ENCODE data around the gene OR7C1.

OR7C1 gene

DNA sequence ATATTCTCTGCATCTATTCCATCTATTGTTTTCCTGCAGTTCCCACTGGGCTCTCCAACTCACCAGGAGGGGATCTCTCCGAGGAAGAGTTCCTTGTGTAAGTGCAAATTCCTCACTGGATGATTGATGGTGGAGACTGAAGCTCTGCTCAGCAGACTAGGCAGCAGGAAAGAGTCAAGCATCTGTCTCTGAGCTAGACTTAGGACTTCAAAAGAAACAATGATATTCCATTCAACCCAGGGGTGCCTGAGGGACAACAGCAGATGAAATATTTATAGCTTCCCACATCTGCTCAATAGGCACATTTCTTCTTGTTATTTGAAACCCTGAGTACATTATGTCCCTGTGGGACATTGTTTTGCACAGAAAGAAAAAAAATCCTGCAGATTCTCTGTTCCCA, at the start of gene OR7C1, which contains the start of gene OR7A5:
OR7C1 (minus strand) TSS at position 175 of the 400 bp plus-strand sequence. CDS start 35,049 bp downstream, outside the sequence.
OR7A5 (minus strand) TSS at position 175 of the 400 bp plus-strand sequence. CDS start 6,944 bp downstream, outside the sequence.
- no peak for TF ChIP-seq POLR2A (IDR thresholded peaks at IDR 0.05; ENCODE audit: low read depth, low read length)
- DNase-seq (ENCODE audit: insufficient read length, low spot score): no peak
- no peak for FAIRE-seq

DNA sequence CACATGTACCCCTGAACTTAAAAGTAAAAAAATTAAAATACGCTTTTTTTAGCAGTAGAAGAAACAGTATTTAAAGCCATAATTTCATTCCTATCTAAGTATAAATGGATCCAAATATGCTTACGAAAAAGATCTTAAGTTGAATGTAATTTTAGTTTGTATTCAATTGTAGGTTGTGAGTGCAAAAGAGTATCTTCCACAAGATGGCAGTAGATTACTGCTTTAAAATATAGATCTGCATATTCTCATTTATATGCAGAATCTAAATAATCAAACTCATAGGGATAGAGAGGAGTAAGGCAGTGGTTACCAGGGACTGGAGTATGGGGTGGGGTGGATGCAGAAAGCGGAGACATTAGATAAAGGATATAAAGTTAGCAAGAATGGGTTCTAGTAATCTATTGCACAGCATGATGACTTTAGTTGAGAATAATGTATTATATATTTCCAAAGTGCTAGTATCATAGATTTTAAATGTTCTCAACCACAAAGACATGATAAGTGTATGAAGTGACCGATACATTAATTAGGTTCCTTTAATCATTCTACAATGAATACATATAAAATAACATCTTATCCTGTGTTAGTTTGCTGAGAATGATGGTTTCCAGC, 36.7 kb upstream of the OR7C1 start:
- DNase-seq (ENCODE audit: insufficient read length, low spot score): no peak
- no peak for TF ChIP-seq POLR2A (IDR thresholded peaks at IDR 0.05; ENCODE audit: low read depth, low read length)
- peak; percentile 33 for FAIRE-seq

DNA sequence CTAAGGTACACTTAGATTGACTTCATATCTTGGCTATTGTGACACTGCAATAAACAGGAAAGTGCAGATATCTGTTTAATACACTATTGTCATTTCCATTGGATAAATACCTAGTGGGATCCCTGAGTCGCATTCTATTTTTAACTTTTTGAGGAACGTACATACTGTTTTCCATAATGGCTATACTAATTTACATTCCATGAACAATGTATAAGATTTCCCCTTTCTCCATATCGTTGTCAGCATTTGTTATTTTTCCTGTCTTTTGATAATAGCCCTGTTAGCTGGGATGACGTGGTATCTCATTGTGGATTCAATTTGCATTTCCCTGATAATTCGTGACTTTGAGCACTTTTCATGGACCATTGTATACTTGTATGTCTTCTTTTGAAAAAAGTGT, 33.5 kb upstream of the OR7C1 start:
- TF ChIP-seq POLR2A (IDR thresholded peaks at IDR 0.05; ENCODE audit: low read depth, low read length): no peak
- DNase-seq (ENCODE audit: insufficient read length, low spot score) (no peak), FAIRE-seq (no peak)

DNA sequence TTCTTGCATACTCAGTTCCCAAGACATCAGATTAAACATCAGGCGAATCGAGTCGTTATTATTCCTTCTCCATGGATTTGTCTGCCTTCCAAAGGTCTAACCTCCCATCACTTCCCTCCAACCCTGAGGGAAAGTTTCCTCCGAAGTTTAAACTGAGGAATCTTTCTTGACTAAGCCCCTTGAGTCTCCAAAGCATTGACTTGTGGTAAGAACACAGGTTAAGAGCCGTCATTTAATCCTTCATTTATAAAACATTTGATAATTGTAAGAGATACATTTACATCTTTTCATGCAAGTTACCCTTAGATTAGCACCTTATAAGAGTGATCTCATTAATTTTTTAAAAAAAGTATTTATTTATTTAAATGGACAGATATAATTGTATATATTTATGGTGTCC, 13.8 kb upstream of the OR7C1 start, which contains the start of gene OR7A10:
OR7A10 (minus strand) TSS at position 101 of the 400 bp plus-strand sequence. CDS start 7,045 bp downstream, outside the sequence.
- no peak for FAIRE-seq
- no peak for TF ChIP-seq POLR2A (IDR thresholded peaks at IDR 0.05; ENCODE audit: low read depth, low read length)

GRCh38 chr19:14843578-14843977, 8.6 kb upstream of the OR7C1 start:
- no peak for FAIRE-seq
- TF ChIP-seq POLR2A (IDR thresholded peaks at IDR 0.05; ENCODE audit: low read depth, low read length): no peak
- DNase-seq (ENCODE audit: insufficient read length, low spot score): no peak

More for the DNA sequence above, 13.8 kb upstream of the OR7C1 start, which contains the start of gene OR7A10:
- DNase-seq (ENCODE audit: insufficient read length, low spot score): no peak

DNA sequence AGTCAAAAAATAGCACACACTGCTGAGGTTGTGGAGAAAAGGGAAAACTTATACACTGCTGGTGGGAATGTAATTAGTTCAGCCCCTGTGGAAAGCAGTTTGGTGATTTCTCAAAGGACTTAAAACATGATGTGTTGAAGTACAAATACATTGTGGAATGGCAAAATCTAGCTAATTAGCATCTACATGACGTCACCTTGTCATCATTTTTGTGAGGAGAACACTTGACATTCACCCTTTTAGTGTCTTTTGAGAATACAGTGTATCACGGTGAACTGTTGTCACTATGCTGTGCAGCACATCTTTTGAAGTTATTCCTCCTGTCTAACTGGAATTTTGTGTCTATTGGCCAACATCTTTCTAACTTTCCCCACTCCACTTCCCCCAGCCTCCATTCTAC, 8.2 kb upstream of the OR7C1 start:
- DNase-seq (ENCODE audit: insufficient read length, low spot score) (no peak), FAIRE-seq (no peak)
- TF ChIP-seq POLR2A (IDR thresholded peaks at IDR 0.05; ENCODE audit: low read depth, low read length): no peak

DNA sequence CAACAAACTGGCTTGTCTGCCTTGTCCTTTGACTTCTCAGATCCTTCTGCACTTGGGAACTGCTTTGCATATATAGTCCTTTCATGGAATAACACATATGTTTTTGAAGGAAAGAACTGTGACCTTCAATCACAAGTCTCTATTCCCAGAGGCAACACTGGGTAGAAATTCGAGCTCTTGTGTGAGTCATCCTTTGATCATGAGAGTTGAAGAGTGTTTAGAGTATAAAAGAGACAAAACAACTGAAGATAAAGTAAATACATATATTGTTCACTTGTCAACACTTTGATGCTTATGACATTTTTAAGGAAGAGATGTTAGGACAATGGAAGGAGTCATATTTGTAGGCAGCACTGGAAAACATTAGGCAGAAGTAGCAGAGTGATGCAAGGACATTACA, 5.2 kb upstream of the OR7C1 start:
- FAIRE-seq (no peak), DNase-seq (ENCODE audit: insufficient read length, low spot score) (no peak)
- no peak for TF ChIP-seq POLR2A (IDR thresholded peaks at IDR 0.05; ENCODE audit: low read depth, low read length)

GRCh38 chr19:14837391-14837790, 2.4 kb upstream of the OR7C1 start:
- TF ChIP-seq POLR2A (IDR thresholded peaks at IDR 0.05; ENCODE audit: low read depth, low read length): no peak
- FAIRE-seq (no peak), DNase-seq (ENCODE audit: insufficient read length, low spot score) (no peak)

DNA sequence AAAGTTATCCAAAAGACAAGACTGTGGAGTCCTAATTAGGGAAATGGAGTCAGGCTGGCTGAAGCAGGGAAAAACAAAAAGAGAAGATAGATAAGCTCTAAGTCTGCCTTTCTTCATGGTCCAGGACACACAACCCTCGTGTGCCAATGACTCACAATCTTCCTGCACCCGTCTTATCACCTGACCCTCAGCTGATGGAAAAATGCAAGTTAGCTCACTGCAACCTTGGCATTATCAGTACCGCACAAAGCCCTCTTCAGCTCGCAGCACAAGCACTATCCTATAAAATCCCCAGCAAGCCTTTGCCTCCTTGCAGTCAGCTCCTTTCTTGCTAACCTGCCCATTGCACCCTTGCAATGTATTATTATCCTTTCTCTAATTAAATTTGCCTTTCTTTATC, 4.3 kb downstream of the OR7C1 start:
- TF ChIP-seq POLR2A (IDR thresholded peaks at IDR 0.05; ENCODE audit: low read depth, low read length): no peak
- no peak for FAIRE-seq
- DNase-seq (ENCODE audit: insufficient read length, low spot score): no peak

DNA sequence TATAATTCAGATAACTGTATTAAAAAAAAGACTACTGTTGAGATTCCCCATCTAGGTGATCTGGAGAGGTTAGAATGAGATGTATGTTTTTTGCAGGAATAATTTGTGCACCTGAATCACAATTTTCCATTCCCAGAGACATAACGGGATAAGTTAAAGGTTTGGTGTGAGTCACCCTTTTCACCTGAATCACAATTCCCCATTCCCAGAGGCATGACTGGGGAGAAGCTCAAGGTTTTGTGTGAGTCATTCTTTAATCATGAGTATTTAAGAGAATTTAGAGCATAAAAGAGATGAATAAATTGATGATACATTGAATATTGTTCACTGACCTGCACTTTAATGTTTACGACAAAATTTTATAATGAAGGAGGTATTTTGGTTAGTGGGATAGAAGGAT, 9.0 kb downstream of the OR7C1 start:
- no peak for TF ChIP-seq POLR2A (IDR thresholded peaks at IDR 0.05; ENCODE audit: low read depth, low read length)
- no peak for DNase-seq (ENCODE audit: insufficient read length, low spot score)
- no peak for FAIRE-seq

DNA sequence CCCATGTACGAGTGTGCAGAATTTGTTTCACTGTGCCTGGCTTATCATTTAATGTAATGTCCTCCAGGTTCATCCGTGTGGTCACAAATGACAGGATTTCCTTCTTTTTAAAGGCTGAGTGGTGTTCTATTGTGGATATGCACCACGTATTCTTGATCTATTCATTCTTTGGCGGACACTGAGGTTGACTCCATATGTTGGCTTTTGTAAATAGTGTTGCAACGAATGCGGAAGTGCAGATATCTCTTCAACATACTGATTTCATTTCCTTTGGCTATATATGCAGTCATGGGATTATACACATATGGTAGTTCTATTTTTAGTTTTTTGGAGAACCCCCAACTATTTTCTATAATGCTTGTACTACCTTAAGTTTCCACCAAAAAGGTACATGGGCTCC, 13.0 kb downstream of the OR7C1 start:
- no peak for DNase-seq (ENCODE audit: insufficient read length, low spot score)
- no peak for TF ChIP-seq POLR2A (IDR thresholded peaks at IDR 0.05; ENCODE audit: low read depth, low read length)
- FAIRE-seq: no peak

DNA sequence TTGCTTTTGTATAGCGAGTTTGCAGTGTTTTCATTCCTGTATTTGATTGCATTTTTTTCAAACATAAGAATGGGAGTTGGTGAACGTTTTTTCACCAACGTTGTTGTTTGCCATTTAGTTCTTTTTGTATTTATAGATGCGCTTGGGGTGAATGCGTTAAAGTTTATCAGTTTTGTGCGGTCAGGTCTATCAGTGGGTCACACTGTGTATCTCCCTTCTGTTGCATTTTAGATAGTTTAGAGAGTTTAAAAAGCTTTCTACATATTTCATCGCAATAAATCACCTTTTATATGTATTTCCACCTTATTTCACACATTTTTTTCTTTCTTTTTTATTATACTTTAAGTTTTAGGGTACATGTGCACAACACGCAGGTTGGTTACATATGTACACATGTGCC, 16.4 kb downstream of the OR7C1 start:
- DNase-seq (ENCODE audit: insufficient read length, low spot score): no peak
- TF ChIP-seq POLR2A (IDR thresholded peaks at IDR 0.05; ENCODE audit: low read depth, low read length): no peak
- no peak for FAIRE-seq

- DNase-seq (ENCODE audit: insufficient read length, low spot score): no peak
- no peak for TF ChIP-seq POLR2A (IDR thresholded peaks at IDR 0.05; ENCODE audit: low read depth, low read length)
- FAIRE-seq: no peak
Observed at GRCh38 chr19:14817052-14817451, 17.9 kb downstream of the OR7C1 start.

DNA sequence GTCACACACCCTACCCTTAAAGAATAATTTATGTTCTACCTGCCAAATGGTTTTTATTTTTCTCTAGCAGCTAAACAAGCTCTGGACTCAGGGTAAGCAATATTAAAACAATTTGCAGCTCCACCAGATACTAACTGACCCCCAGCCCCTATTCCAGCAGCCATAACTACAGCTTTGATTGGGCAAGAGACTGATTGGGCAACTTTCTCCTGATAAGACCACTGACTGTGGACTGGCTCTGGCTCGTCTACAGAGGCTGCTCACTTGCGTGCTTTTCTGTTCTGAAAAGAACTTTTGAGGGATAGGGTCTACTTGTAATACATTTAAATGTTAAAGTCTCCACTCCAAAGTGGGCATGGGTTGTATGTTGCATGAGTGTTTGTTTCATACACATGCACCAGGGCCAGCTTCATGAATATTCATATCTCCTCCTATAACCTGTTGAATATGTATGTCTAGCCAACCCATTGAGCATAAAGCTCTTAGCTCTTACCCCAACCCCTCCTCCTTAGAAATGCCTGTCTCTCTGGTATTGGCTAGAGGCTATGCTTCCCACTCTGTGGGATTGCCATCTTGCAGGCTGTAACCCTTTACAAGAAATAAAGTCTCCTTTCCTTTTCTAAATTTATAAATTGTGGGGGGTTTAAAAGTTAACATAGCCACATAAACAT, 19.9 kb downstream of the OR7C1 start:
- no peak for DNase-seq (ENCODE audit: insufficient read length, low spot score)
- TF ChIP-seq POLR2A (IDR thresholded peaks at IDR 0.05; ENCODE audit: low read depth, low read length): no peak
- FAIRE-seq: no peak

Data from H54 (cell line).